ENCODE measurements around the gene RLBP1.
A peak's percentile ranks its signal among the peaks of the same experiment; 100 is the strongest.
"Not testable (repeated sequence)": the region's sequence is repeated elsewhere in the genome, so short reads cannot be mapped to it uniquely, and the experiment has no call there.

RLBP1 gene

GRCh38 chr15:89243046-89243690 is 21.8 kb upstream of the RLBP1 start:
- Histone ChIP-seq H3K9me3 (no peaks in the 10 kb centered on the region), H3K4me1 (peaks cover 0 to 21% (median 14%) of the 10 kb centered on the region in 4 donors), H3K27me3 (no peaks in the 10 kb centered on the region), H3K27ac (peak overlapping the region; percentile 63 to 72), H3K36me3 (no peaks in the 10 kb centered on the region), H3K4me3 (peak overlapping the region; percentile 59 to 62)
- peak; percentile 58 to 71 for DNase-seq
- intact Hi-C loops (cut with DNase I; ENCODE audit: low total_unique reads) = loop anchor here (5.0 to 10.0 kb wide), 2 partner anchors 36 to 348 kb away; partner anchors contain the start of gene HAPLN3
- no peak for TF ChIP-seq CTCF (IDR thresholded peaks at IDR 0.05)

- not testable (repeated sequence) for H3K9me3 ChIP-seq, DNase-seq, H3K4me3 ChIP-seq, H3K27me3 ChIP-seq, H3K27ac ChIP-seq, H3K36me3 ChIP-seq
- intact Hi-C loops (cut with DNase I; ENCODE audit: low total_unique reads) = loop anchor here (5.0 to 10.0 kb wide), 2 partner anchors 33 to 345 kb away; partner anchors contain the start of gene HAPLN3
- peaks cover 0 to 21% (median 14%) of the 10 kb centered on the region in 4 donors for H3K4me1 ChIP-seq
Observed at GRCh38 chr15:89239883-89240810, 18.8 kb upstream of the RLBP1 start.

- Histone ChIP-seq H3K36me3 (no peaks in the 10 kb centered on the region), H3K4me1 (no peaks in the 10 kb centered on the region), H3K4me3 (no peak overlapping the region), H3K27ac (no peak overlapping the region), H3K27me3 (no peaks in the 10 kb centered on the region), H3K9me3 (no peaks in the 10 kb centered on the region)
- intact Hi-C loops (cut with DNase I; ENCODE audit: low total_unique reads) = no loop called here
- DNase-seq = no peak
- no peak for TF ChIP-seq CTCF (IDR thresholded peaks at IDR 0.05)
Observed at GRCh38 chr15:89231832-89232231, 10.5 kb upstream of the RLBP1 start.

GRCh38 chr15:89230277-89230676 is 8.9 kb upstream of the RLBP1 start:
- no peak overlapping the region for H3K27ac ChIP-seq
- no peaks in the 10 kb centered on the region for H3K27me3 ChIP-seq
- H3K4me1 ChIP-seq = no peaks in the 10 kb centered on the region
- H3K9me3 ChIP-seq = no peaks in the 10 kb centered on the region
- DNase-seq = no peak
- no peak for TF ChIP-seq CTCF (IDR thresholded peaks at IDR 0.05)
- no peaks in the 10 kb centered on the region for H3K36me3 ChIP-seq
- H3K4me3 ChIP-seq = no peak overlapping the region
- intact Hi-C loops (cut with DNase I; ENCODE audit: low total_unique reads) = no loop called here

GRCh38 chr15:89227425-89227824 is 6.0 kb upstream of the RLBP1 start:
- Histone ChIP-seq H3K4me3 (no peak overlapping the region), H3K36me3 (no peaks in the 10 kb centered on the region), H3K27me3 (no peaks in the 10 kb centered on the region), H3K9me3 (no peaks in the 10 kb centered on the region), H3K4me1 (no peaks in the 10 kb centered on the region), H3K27ac (no peak overlapping the region)
- TF ChIP-seq CTCF (IDR thresholded peaks at IDR 0.05) = no peak
- intact Hi-C loops (cut with DNase I; ENCODE audit: low total_unique reads) = no loop called here
- DNase-seq = no peak

Data from tibial artery (tissue), 4 donors.